Endothelial cell of umbilical vein (primary cell): ENCODE measurements around the gene TIPRL. TPM values are rescaled to one million over a fixed set of nuclear protein-coding genes. Genes with fewer than 3 reads are reported as not detected.

ENCODE experiments used
- BruUV-seq: library from RNA; stranded (reverse); fragments of 400-500 nt; replicated peaks from 2 replicates; lab custom pipeline; 2021; lab: Mats Ljungman, UMichigan
- CTCF ChIA-PET: fragments of 300-600, 350-600 bp; sonication (Branson Sonifier 250); formaldehyde crosslinking; loops from one replicate; lab custom pipeline; 2021; ENCODE audit warnings: antibody characterized with exemption, inconsistent platforms; lab: Charles Lee
- POLR2A ChIA-PET: fragments of 300-600, 350-600 bp; sonication (Branson Sonifier 250); formaldehyde crosslinking; loops from one replicate; lab custom pipeline; 2021; ENCODE audit warnings: antibody characterized with exemption, inconsistent platforms; lab: Charles Lee
- DNase-seq: peaks from one replicate; pipeline ENCODE4 v3.0.0-alpha.2; 2011; ENCODE audit warnings: low read depth, low spot score
- FAIRE-seq: peaks from 2 replicates; lab custom pipeline; 2011; peaks lifted over from hg19 to GRCh38; lab: Jason Lieb, UNC
- H2AFZ ChIP-seq: 2 replicates; pipeline ENCODE4 v1.6.0; 2012; ENCODE audit warnings: low read depth, low read length, control low read depth, inconsistent platforms
- H3K27ac ChIP-seq: 2 replicates; pipeline ENCODE4 v1.5.1; 2011; ENCODE audit warnings: low read depth, mild to moderate bottlenecking, control low read depth, low read length, moderate library complexity; ENCODE audit not compliant: insufficient read depth
- H3K27me3 ChIP-seq, 2 experiments: 2 replicates each; pipeline versions ENCODE4 v1.6.0 to v1.6.1; 2011; ENCODE audit warnings: low read length in 2 of 2, mixed read lengths in 1 of 2; ENCODE audit not compliant: control insufficient read depth in 2 of 2, insufficient read depth in 2 of 2
- H3K36me3 ChIP-seq, 2 experiments: 2 replicates in 1 of 2; 3 replicates in 1 of 2; pipeline ENCODE4 v1.5.1; 2011; ENCODE audit warnings: low read length in 2 of 2, mild to moderate bottlenecking in 1 of 2, moderate library complexity in 1 of 2; ENCODE audit not compliant: control insufficient read depth in 2 of 2, insufficient read depth in 2 of 2; ENCODE audit errors: extremely low read depth in 1 of 2
- H3K4me1 ChIP-seq: 3 replicates; pipeline ENCODE4 v1.5.1; 2011; ENCODE audit warnings: mild to moderate bottlenecking, low read length; ENCODE audit not compliant: control insufficient read depth, insufficient read depth; ENCODE audit errors: extremely low read depth
- H3K4me2 ChIP-seq: 2 replicates; pipeline ENCODE4 v1.6.1; 2011; ENCODE audit warnings: low read length, control low read depth, mixed read lengths; ENCODE audit not compliant: insufficient read depth
- H3K4me3 ChIP-seq, 3 experiments: fragments of 200-600 bp in 1 of 3; sonication (generic), shearing (Covaris generic) in 1 of 3; replicated peaks in 1 of 3; 2 replicates each; pipeline ENCODE4 v1.5.1; 2011 to 2016; ENCODE audit warnings: control low read depth in 3 of 3, low read length in 3 of 3, mild to moderate bottlenecking in 2 of 3, inconsistent platforms in 1 of 3, low read depth in 1 of 3, moderate library complexity in 1 of 3; ENCODE audit not compliant: insufficient read depth in 1 of 3
- H3K79me2 ChIP-seq: 2 replicates; pipeline ENCODE4 v1.6.0; 2012; ENCODE audit warnings: low read length, inconsistent platforms; ENCODE audit not compliant: control insufficient read depth, insufficient read depth
- H3K9ac ChIP-seq: replicated peaks from 2 replicates; pipeline ENCODE3; 2011; ENCODE audit warnings: low read length, control low read depth; ENCODE audit not compliant: insufficient read depth; ENCODE audit errors: extremely low read depth
- H3K9me1 ChIP-seq: replicated peaks from 3 replicates; pipeline ENCODE4 v1.6.0; 2011; ENCODE audit warnings: mild to moderate bottlenecking, low read length; ENCODE audit not compliant: control insufficient read depth, insufficient read depth; ENCODE audit errors: extremely low read depth
- H3K9me3 ChIP-seq: replicated peaks from 2 replicates; pipeline ENCODE4 v1.5.1; 2012; ENCODE audit warnings: low read length, inconsistent platforms; ENCODE audit not compliant: control insufficient read depth, insufficient read depth
- H4K20me1 ChIP-seq: replicated peaks from 2 replicates; pipeline ENCODE3; 2011; ENCODE audit warnings: mild to moderate bottlenecking, low read length; ENCODE audit not compliant: control insufficient read depth, insufficient read depth; ENCODE audit errors: extremely low read depth
- EZH2 ChIP-seq: IDR thresholded peaks from 2 replicates; pipeline ENCODE4 v1.6.1; 2012; ENCODE audit warnings: borderline replicate concordance, low read depth, mild to moderate bottlenecking, moderate library complexity, low read length, inconsistent platforms; ENCODE audit not compliant: severe bottlenecking
- FOS ChIP-seq: IDR thresholded peaks from 2 replicates; pipeline ENCODE4 v1.6.1; 2011; ENCODE audit warnings: mild to moderate bottlenecking, low read length, moderate library complexity, borderline replicate concordance; ENCODE audit not compliant: insufficient read depth
- GATA2 ChIP-seq: IDR thresholded peaks from 2 replicates; pipeline ENCODE4 v1.7.0; 2011; ENCODE audit warnings: low read depth, mild to moderate bottlenecking, moderate library complexity, mixed read lengths, low read length; ENCODE audit not compliant: insufficient read length, insufficient read depth
- JUN ChIP-seq: IDR thresholded peaks from 2 replicates; pipeline ENCODE4 v1.6.1; 2011; ENCODE audit warnings: borderline replicate concordance, low read depth; ENCODE audit not compliant: insufficient read length, insufficient read depth
- MYC ChIP-seq: IDR thresholded peaks from one replicate; pipeline ENCODE4 v1.6.1; 2011; ENCODE audit warnings: mild to moderate bottlenecking, low read depth, low read length
- POLR2A ChIP-seq: IDR thresholded peaks from 2 replicates; pipeline ENCODE4 v1.6.1; 2012; ENCODE audit warnings: low read depth, mild to moderate bottlenecking, control low read depth, low read length
- POLR2AphosphoS5 ChIP-seq: IDR thresholded peaks from 2 replicates; pipeline ENCODE4 v1.6.1; 2012; ENCODE audit warnings: low read depth, mild to moderate bottlenecking, control low read depth, low read length, moderate library complexity; ENCODE audit not compliant: insufficient read depth
- dilution Hi-C: fragments of 300-500 bp; cut with MboI; formaldehyde crosslinking; loops from one replicate; pipeline ENCODE4 v1.15.0; 2019; ENCODE audit warnings: low sequenced_read_pairs; ENCODE audit not compliant: extremely low pct_ligation_motif_present
- intact Hi-C: fragments of 100-400 bp; cut with micrococcal nuclease; formaldehyde crosslinking; loops from one replicate; pipeline ENCODE4 v1.10.0; 2022
- polyA plus RNA-seq, 4 experiments: library from polyadenylated mRNA; depleted of rRNA in 3 of 4; stranded (reverse) in 3 of 4; unstranded in 1 of 4; fragments of >200 nt; gene quantifications; 2 replicates each; pipeline versions ENCODE4 v1.2.1 to v1.2.3, GENCODE V29; 2011 to 2012; ENCODE audit warnings: missing spikeins in 1 of 4
- total RNA-seq: library from RNA; stranded (reverse); gene quantifications from 2 replicates; pipeline ENCODE4 v1.2.3, GENCODE V29; 2021
- TF ChIP-seq, protein P1 (sequence below): IDR thresholded peaks from 2 replicates; pipeline ENCODE4 v1.6.1; 2011; ENCODE audit not compliant: insufficient read depth, insufficient read length
- TF ChIP-seq, protein P2 (sequence below), 2 donors: IDR thresholded peaks; 1 replicate in 1 of 2; 2 replicates in 1 of 2; pipeline ENCODE4 v1.5.1; 2011; ENCODE audit warnings: low read length in 2 of 2, mild to moderate bottlenecking in 2 of 2, moderate library complexity in 2 of 2, control low read depth in 1 of 2, inconsistent platforms in 1 of 2, low read depth in 1 of 2; ENCODE audit not compliant: insufficient read depth in 1 of 2; ENCODE audit errors: extremely low read depth in 1 of 2

TIPRL gene
- total and polyA plus RNA-seq, 2 donors (not counting 3 experiments of a cell fraction or from before 2014, with no cell fraction given): 14.0 to 45.8 TPM

DNA sequence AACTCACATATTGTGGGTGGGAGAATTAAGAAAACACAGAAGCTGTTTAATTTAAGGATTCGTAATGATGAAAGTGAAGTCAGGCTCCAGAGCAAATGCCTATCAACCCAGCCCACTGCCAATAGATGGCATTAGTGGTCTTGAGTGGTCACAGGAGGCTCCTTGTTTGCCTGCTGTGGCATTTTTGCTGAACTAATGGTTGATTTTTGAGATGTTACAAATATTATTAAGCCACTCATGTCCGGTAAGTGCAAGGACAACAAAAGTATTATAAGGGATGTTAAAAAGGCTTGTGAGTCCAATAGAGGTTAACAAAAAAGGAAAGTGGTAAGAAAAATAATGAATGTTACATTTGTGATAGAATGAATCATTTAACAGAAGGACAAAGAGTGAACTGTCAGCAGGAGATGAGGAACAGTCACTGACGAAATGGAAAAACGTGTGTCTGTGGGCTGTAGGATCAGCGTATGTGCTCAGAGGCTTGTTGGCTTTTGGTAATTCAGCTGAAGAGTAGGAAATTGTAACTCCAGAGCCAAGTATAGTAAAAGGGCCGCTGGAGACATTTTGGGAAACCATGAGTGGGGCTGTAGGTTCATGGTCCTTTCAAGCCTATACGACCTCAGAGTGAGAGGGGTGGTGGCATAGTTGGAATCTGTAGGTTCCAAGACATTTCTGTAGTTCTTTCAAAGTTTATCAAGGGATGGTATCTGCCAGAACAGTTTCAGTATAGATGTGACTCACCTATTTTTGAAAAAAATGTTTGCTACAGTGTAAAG, 58.3 kb downstream of the TIPRL start:
- peaks cover 20 to 23% of the 10 kb centered on the region in 2 experiments for H3K36me3 ChIP-seq
- BruUV-seq: no TSS peak
- H3K79me2 ChIP-seq: no peaks in the 10 kb centered on the region
- no peaks in the 10 kb centered on the region for H4K20me1 ChIP-seq
- no peaks in the 10 kb centered on the region for H3K4me1 ChIP-seq
- H3K27ac ChIP-seq: no peak overlapping the region
- H3K4me2 ChIP-seq: no peak overlapping the region
- DNase-seq: no peak
- POLR2A ChIA-PET: interaction anchor here (0.6 kb wide), 1 partner anchor 13 kb away, joined by 4 read pairs; no protein-coding TSS in a partner anchor
- H3K9me3 ChIP-seq: no peaks in the 10 kb centered on the region
- CTCF ChIA-PET: interaction anchor here (1.3 to 4.3 kb wide), 3 partner anchors 9 to 106 kb away, joined by 5 to 86 read pairs (median 5); no protein-coding TSS in a partner anchor
- no peak overlapping the region for H2AFZ ChIP-seq
- dilution Hi-C loops (no loop called here), intact Hi-C loops (loop anchor here (5.0 kb wide), 1 partner anchor 105 kb away; no protein-coding TSS in a partner anchor)
- no peaks in the 10 kb centered on the region for H3K9me1 ChIP-seq
- no peaks in the 10 kb centered on the region for H3K27me3 ChIP-seq
- no peak overlapping the region for H3K4me3 ChIP-seq
- no peak for FAIRE-seq
- TF ChIP-seq FOS: no peak
- TF ChIP-seq POLR2AphosphoS5: no peak
- no peak overlapping the region for H3K9ac ChIP-seq

- no TSS peak for BruUV-seq
- dilution Hi-C loops: no loop called here
- peaks cover 16 to 23% of the 10 kb centered on the region in 2 experiments for H3K36me3 ChIP-seq
- no peaks in the 10 kb centered on the region for H4K20me1 ChIP-seq
- TF ChIP-seq POLR2A (no peak), MYC (no peak), EZH2 (no peak), GATA2 (no peak), JUN (no peak), FOS (no peak), POLR2AphosphoS5 (no peak)
- TF ChIP-seq, protein P1, sequence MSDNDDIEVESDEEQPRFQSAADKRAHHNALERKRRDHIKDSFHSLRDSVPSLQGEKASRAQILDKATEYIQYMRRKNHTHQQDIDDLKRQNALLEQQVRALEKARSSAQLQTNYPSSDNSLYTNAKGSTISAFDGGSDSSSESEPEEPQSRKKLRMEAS: no peak
- TF ChIP-seq, protein P2, sequence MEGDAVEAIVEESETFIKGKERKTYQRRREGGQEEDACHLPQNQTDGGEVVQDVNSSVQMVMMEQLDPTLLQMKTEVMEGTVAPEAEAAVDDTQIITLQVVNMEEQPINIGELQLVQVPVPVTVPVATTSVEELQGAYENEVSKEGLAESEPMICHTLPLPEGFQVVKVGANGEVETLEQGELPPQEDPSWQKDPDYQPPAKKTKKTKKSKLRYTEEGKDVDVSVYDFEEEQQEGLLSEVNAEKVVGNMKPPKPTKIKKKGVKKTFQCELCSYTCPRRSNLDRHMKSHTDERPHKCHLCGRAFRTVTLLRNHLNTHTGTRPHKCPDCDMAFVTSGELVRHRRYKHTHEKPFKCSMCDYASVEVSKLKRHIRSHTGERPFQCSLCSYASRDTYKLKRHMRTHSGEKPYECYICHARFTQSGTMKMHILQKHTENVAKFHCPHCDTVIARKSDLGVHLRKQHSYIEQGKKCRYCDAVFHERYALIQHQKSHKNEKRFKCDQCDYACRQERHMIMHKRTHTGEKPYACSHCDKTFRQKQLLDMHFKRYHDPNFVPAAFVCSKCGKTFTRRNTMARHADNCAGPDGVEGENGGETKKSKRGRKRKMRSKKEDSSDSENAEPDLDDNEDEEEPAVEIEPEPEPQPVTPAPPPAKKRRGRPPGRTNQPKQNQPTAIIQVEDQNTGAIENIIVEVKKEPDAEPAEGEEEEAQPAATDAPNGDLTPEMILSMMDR (IDR thresholded peaks at IDR 0.05; ENCODE audit: extremely low read depth in 1 of 2, insufficient read depth in 1 of 2, low read depth in 1 of 2, low read length in 2 of 2): no peak
- H3K9me3 ChIP-seq: no peaks in the 10 kb centered on the region
- H3K4me2 ChIP-seq: no peak overlapping the region
- H3K9me1 ChIP-seq: no peaks in the 10 kb centered on the region
- peak; percentile 69 for DNase-seq
- intact Hi-C loops: no loop called here
- H3K4me3 ChIP-seq: no peak overlapping the region
- CTCF ChIA-PET: interaction anchor here (4.0 kb wide), 1 partner anchor 9 kb away, joined by 31 read pairs; no protein-coding TSS in a partner anchor
- H3K9ac ChIP-seq: no peak overlapping the region
- FAIRE-seq: no peak
- no peak overlapping the region for H2AFZ ChIP-seq
- no peaks in the 10 kb centered on the region for H3K27me3 ChIP-seq
- peaks cover 4% of the 10 kb centered on the region for H3K79me2 ChIP-seq
- H3K4me1 ChIP-seq: no peaks in the 10 kb centered on the region
- POLR2A ChIA-PET: no interaction called here
- no peak overlapping the region for H3K27ac ChIP-seq
These were observed 64.4 kb downstream of the TIPRL start for GRCh38 chr1:168243198-168243597.
